ENCODE results near the gene DNASE1L3.
"Not testable (repeated sequence)": the region's sequence is repeated elsewhere in the genome, so short reads cannot be mapped to it uniquely, and the experiment has no call there.

Gene DNASE1L3

GRCh38 chr3:58235970-58236369, 25.2 kb upstream of the DNASE1L3 start:
- no peak for DNase-seq

- DNase-seq: no peak
Measured at GRCh38 chr3:58234516-58234931, 23.8 kb upstream of the DNASE1L3 start.

GRCh38 chr3:58231666-58232065, 20.9 kb upstream of the DNASE1L3 start:
- no peak for DNase-seq

GRCh38 chr3:58230876-58231552, 20.2 kb upstream of the DNASE1L3 start:
- DNase-seq: no peak

- not testable (repeated sequence) for DNase-seq
Measured at GRCh38 chr3:58227933-58228332, 17.2 kb upstream of the DNASE1L3 start.

- DNase-seq: no peak
Measured at GRCh38 chr3:58223855-58224254, 13.1 kb upstream of the DNASE1L3 start.

- DNase-seq: no peak
Measured at GRCh38 chr3:58222161-58222724, 11.5 kb upstream of the DNASE1L3 start.

- no peak for DNase-seq
Measured at GRCh38 chr3:58218904-58219303, 8.1 kb upstream of the DNASE1L3 start.

GRCh38 chr3:58217209-58217811, 6.5 kb upstream of the DNASE1L3 start:
- no peak for DNase-seq

- DNase-seq: no peak
Measured at GRCh38 chr3:58216496-58217195, 5.9 kb upstream of the DNASE1L3 start.

GRCh38 chr3:58215317-58216025, 4.7 kb upstream of the DNASE1L3 start:
- no peak for DNase-seq

- no peak for DNase-seq
Measured at GRCh38 chr3:58214484-58215316, 3.9 kb upstream of the DNASE1L3 start.

GRCh38 chr3:58209933-58210332, 839 bp downstream of the DNASE1L3 start:
- DNase-seq: no peak

GRCh38 chr3:58207954-58208353, 2.8 kb downstream of the DNASE1L3 start:
- DNase-seq: no peak

- no peak for DNase-seq
Measured at GRCh38 chr3:58206406-58207011, 4.3 kb downstream of the DNASE1L3 start.

- no peak for DNase-seq
Measured at GRCh38 chr3:58205981-58206380, 4.8 kb downstream of the DNASE1L3 start.

- DNase-seq: no peak
Measured at GRCh38 chr3:58204720-58205119, 6.1 kb downstream of the DNASE1L3 start.

- DNase-seq: no peak
Measured at GRCh38 chr3:58203541-58203940, 7.2 kb downstream of the DNASE1L3 start.

- DNase-seq: no peak
Measured at GRCh38 chr3:58202917-58203360, 7.8 kb downstream of the DNASE1L3 start.

- not testable (repeated sequence) for DNase-seq
Measured at GRCh38 chr3:58201451-58201850, 9.3 kb downstream of the DNASE1L3 start.

- no peak for DNase-seq
Measured at GRCh38 chr3:58200846-58201355, 9.9 kb downstream of the DNASE1L3 start.

All from NCI-H774 (cell line).